Inferior parietal cortex (tissue), 1 donor: Measurements from ENCODE around the gene SLC46A3.
A peak's percentile ranks its signal among the peaks of the same experiment; 100 is the strongest.
"Not testable (repeated sequence)": the region's sequence is repeated elsewhere in the genome, so short reads cannot be mapped to it uniquely, and the experiment has no call there.

Experiments used
- DNase-seq: peaks from one replicate; pipeline ENCODE4 v3.0.0-alpha.2; 2016; ENCODE audit errors: extremely low spot score

The SLC46A3 gene, protein sequence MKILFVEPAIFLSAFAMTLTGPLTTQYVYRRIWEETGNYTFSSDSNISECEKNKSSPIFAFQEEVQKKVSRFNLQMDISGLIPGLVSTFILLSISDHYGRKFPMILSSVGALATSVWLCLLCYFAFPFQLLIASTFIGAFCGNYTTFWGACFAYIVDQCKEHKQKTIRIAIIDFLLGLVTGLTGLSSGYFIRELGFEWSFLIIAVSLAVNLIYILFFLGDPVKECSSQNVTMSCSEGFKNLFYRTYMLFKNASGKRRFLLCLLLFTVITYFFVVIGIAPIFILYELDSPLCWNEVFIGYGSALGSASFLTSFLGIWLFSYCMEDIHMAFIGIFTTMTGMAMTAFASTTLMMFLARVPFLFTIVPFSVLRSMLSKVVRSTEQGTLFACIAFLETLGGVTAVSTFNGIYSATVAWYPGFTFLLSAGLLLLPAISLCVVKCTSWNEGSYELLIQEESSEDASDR

DNA sequence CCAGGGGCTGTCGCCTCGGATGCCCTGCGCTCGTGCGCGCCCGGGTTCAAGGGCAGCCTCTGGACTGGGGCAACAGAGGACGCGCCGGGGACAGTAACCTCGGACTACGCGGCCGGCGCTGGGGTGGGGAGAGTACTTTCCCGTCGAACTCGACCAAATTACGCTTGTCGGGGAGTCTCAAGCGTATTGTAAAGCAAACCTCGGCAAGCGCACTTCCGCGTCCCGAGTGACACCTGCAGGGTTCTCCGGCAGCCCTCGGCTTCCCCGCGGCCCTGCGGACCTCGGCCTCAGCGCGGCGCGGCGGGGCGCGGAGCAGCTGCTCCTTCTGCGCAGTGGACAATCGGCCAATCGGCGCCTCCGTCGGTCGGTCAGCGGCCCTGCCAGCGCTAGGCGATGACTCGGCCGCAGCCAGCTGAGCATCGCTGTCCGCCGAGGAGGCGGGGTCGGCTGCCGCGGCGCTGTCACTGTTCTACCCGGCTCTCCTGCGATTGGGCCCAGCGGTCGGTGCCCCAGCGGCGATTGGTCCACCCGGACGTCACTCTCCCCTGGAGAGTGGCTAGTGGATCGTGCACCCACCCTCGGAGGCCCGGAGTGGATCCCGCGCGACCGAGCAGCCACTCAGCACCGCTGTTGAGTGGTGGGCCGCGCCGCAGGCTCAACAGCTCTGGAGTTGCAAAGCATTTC lies at the start of gene SLC46A3:
SLC46A3 (minus strand) TSS at position 428 of the 684 bp plus-strand sequence. CDS start 972 bp downstream, outside the sequence.
- peak; percentile 95 for DNase-seq

DNA sequence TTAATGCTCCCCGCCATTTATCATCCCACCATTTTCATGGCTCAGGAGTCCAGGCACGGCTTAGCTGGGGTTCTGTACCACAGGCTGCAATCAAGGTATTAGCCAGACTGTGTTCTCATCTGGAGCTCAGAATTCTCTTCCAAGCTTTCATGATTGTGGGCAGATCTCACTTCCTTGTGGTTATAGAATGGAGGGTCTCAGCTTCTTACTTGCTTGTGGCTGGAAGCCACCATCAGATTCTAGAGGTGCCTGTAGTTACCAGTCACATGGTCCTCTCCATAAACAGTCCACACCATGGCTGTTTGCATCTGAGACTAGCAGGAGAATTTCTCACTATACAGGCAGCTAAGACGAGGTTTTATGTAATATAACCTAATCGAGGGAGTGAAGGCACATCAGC lies 45.1 kb upstream of the SLC46A3 start:
- DNase-seq: no peak

DNA sequence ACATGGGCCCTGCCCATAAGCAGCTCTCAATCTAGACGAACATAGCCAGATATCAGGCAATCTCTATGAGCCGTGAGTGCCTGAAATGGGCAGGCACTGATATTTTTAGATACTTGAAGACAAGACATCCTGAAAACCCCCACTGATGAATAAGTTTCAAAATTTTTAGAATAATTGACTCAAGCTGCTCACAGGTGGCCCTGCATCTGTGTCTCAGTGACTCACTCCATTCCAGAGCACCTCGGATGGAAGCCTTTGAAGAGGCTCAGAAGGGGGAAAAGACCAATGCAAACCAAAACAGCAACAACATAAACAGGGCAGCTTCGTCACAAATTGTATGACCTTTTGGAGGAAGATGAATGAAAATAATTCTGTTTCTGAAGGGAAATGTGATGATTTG lies 42.8 kb upstream of the SLC46A3 start:
- no peak for DNase-seq

- no peak for DNase-seq
Observed at GRCh38 chr13:28755546-28755870, 36.7 kb upstream of the SLC46A3 start.

GRCh38 chr13:28754698-28755545 lies 36.2 kb upstream of the SLC46A3 start:
- DNase-seq: no peak

DNA sequence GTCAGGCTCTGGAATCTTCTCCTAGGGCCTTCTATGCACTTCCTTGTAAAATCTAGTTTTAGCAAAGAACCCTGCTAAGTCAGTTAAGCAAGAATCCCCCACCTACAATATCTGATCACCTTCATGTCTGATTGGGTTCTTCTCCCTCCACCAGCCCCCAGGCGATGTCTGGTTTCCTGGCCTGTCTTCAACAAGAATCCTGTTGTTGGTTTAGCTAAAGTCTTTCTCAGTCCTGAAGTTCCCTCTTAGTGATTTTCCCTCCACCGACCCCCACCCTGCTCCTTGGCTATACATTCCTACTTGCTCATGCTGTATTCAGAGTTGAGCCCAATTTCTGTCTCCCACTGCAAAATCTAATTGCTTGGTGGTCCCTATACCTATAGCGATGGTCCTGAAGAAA lies 35.2 kb upstream of the SLC46A3 start:
- no peak for DNase-seq

DNA sequence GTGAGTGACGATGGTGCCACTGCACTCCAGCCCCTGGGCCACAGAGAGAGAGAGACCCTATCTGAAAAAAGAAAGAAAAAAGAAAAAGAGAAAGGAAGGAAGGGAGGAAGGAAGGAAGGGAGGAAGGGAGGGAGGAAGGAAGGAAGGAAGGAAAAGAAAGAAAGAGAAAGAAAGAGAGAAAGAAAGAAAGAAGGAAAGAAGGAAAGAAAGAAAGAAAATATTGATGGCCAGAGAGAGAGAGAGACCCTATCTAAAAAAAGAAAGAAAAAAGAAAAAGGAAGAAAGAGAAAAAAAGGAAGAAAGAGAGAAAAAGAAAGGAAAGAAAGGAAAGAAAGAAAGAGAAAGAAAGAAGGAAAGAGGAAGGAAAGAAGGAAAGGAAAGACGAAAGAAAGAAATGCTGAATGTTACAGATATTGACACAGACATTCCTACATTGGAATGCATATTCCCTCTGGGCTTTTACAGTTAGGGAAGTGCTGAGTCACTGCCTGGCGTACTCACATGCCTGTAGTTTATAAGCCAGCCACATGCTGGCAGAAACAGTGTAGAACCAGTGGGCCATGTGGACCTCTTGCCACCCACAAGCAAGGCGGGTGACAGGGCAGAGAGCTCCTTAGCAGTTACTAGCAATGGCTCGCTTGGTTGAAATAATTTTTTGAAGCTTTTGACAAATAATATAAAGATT lies 34.6 kb upstream of the SLC46A3 start:
- DNase-seq: no peak

DNA sequence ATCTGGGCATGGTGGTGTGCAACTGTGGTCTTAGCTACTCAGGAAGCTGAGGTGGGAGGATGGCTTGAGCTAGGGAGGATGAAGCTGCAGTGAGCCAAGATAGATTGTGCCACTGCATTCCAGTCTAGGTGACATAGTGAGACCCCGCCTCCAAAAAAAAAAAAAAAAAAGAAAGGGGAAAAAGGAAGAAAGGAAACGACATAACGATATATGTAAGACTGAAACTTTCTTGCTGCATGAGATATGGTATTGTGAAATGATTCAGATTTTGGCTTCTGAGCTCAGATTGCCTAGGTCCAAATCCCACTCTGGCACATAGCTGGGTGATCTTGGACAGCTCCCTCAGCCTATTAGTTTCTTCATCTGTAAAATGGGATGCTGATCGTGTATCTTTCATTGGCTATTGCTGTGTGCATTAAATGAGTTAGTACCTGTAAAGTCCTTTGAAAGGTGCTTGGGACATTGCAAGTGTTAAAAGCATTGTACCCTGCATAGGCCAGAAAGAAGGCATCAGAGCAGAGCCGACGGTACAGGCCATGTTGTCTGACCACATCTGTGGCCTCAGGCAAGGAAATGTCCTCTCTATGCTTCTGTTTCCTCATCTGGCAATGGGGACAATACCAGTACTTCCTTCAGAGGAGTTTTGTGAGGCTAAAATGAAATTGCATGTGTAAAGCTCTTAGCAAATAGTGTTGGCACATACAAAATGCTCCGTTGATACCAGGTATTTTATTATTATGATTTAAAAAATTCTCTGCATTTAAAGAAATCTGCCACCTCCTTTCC lies 32.6 kb upstream of the SLC46A3 start:
- DNase-seq: no peak

GRCh38 chr13:28750187-28751045 lies 31.6 kb upstream of the SLC46A3 start:
- DNase-seq: no peak

DNA sequence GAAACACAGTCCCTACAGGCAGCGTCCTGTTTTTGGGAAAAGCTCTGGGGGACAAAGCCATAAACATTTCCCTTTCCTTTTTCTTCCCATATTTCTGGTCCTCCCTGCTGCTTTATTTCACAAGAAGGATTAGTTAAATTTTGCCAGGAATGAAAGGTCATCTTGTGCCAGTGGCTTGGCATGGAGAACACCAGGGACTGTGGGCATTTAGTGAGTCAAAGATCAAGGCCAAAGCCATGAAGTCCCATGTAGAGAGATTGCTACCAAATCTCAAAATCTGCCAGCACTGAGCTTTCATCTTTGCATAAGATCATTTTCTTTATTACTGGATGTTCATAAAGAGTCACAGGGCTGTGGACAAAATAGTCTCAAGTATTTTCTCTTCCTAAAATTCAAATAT lies 29.1 kb upstream of the SLC46A3 start:
- DNase-seq: no peak

DNA sequence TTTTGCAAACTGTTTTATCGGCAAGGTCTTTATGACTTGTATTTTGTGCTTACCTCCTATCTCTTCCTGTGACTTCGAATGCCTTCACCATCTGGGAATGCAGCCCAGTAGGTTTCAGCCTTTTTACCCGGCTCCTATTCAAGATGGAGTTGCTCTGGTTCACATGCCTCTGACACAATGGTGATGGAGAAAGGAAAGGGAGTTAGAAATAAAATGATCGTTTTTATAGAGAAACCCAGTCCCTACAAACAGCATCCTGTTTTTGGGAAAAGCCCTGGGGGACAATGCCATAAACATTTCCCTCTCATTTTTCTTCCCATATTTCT lies 27.5 kb upstream of the SLC46A3 start:
- no peak for DNase-seq

DNA sequence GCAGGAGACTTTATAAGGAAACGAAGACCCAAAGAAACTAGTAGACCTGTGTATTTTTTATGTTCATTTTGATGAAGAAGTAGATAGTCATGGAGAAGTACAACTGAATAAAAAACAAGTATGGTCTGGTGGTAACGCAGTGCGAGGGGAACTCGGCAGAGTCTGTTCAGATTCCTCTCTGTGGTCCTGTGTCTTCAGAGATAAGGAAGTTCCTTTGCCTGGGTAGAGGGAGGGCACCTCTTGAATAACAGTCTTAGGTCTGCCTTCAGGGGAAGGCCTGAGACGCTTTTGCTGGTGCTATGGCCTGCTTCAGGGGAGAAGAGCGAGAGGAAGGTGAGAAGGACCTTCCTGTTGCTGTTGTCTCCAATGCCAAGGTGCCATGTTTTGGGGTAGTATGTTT lies 25.9 kb upstream of the SLC46A3 start:
- no peak for DNase-seq

GRCh38 chr13:28744091-28744536 lies 25.3 kb upstream of the SLC46A3 start:
- no peak for DNase-seq

DNA sequence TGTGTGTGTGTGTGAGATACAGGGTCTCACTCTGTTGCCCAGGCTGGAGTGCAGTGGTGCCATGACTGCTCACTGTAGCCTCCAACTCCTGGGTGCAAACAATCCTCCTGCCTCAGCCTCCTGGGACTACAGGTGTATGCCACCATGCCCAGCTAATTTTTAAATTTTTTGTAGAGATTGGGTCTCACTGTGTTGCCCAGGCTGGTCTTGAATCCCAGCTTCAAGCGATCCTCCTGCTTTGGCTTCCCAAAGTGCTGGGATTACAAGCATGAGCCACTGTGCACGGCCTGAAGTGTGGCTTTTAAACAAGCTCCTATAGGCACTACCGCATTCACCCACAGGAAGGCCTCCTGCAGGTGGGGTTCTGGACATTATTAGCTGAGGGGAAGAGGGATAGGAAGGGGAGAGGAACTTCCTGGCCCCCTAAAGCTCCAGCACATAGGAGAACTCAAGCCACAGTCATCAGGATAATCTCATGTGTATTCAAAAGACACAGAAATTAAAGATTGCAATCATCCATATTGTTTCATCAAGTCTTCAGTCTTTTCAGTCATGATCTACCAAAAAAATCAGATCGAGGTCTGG lies 24.8 kb upstream of the SLC46A3 start:
- no peak for DNase-seq

- DNase-seq: no peak
Observed at GRCh38 chr13:28743020-28743419, 24.2 kb upstream of the SLC46A3 start.

GRCh38 chr13:28742445-28742844 lies 23.7 kb upstream of the SLC46A3 start:
- DNase-seq: not testable (repeated sequence)

- no peak for DNase-seq
Observed at GRCh38 chr13:28741084-28741491, 22.3 kb upstream of the SLC46A3 start.

GRCh38 chr13:28739376-28739775 lies 20.6 kb upstream of the SLC46A3 start:
- no peak for DNase-seq

DNA sequence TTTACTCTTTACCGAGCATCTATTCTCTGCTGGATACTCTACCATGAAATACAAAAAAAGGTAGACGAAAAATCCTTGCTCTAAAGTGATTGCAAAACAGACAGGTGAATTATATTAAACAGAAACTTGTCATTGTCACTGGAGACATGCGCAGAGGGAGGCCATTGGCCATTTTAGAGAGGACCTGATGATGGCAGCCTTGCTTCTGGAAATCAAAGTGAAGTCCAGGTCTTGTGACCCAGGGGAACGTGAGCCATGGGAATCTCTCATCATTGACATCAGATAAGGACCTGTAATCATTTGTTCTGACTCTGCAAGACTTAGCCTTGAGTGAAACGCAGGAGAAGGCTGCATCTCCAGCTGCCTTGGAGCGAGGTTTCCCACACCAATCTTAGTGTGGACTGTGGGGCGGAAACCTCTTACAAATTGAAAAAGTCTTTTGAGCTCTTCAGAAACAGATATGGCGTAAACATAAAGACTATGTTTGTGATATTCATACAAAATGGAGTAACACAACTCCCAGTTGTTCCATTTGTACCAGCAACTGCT lies 16.8 kb upstream of the SLC46A3 start:
- no peak for DNase-seq
